ENCODE results near the gene DGUOK.

Gene DGUOK

GRCh38 chr2:73994178-73994831 lies 67.6 kb downstream of the DGUOK start:
- no peak for DNase-seq (ENCODE audit: low read depth in 1 of 2, low spot score in 1 of 2)

- DNase-seq (ENCODE audit: low read depth in 1 of 2, low spot score in 1 of 2): no peak
Observed at GRCh38 chr2:73995810-73996209, 69.1 kb downstream of the DGUOK start.

GRCh38 chr2:73997813-73998212 lies 71.1 kb downstream of the DGUOK start:
- no peak for DNase-seq (ENCODE audit: low read depth in 1 of 2, low spot score in 1 of 2)

GRCh38 chr2:73998451-73998850 lies 71.8 kb downstream of the DGUOK start:
- no peak for DNase-seq (ENCODE audit: low read depth in 1 of 2, low spot score in 1 of 2)

- DNase-seq (ENCODE audit: low read depth in 1 of 2, low spot score in 1 of 2): no peak
Observed at GRCh38 chr2:73998933-73999332, 72.3 kb downstream of the DGUOK start.

GRCh38 chr2:73999881-74000597 lies 73.4 kb downstream of the DGUOK start:
- DNase-seq (ENCODE audit: low read depth in 1 of 2, low spot score in 1 of 2): no peak

- no peak for DNase-seq (ENCODE audit: low read depth in 1 of 2, low spot score in 1 of 2)
Observed at GRCh38 chr2:74000666-74001065, 74.0 kb downstream of the DGUOK start.

GRCh38 chr2:74001121-74001520 lies 74.4 kb downstream of the DGUOK start:
- no peak for DNase-seq (ENCODE audit: low read depth in 1 of 2, low spot score in 1 of 2)

GRCh38 chr2:74001781-74002504 lies 75.3 kb downstream of the DGUOK start:
- no peak for DNase-seq (ENCODE audit: low read depth in 1 of 2, low spot score in 1 of 2)

- DNase-seq (ENCODE audit: low read depth in 1 of 2, low spot score in 1 of 2): peak in 1 of 2 donors; percentile 73
Observed at GRCh38 chr2:74002505-74003421, 76.1 kb downstream of the DGUOK start.

- DNase-seq (ENCODE audit: low read depth in 1 of 2, low spot score in 1 of 2): no peak
Observed at GRCh38 chr2:74003494-74004211, 77.0 kb downstream of the DGUOK start.

GRCh38 chr2:74004212-74005182 lies 77.8 kb downstream of the DGUOK start:
- no peak for DNase-seq (ENCODE audit: low read depth in 1 of 2, low spot score in 1 of 2)

GRCh38 chr2:74005786-74006185 lies 79.1 kb downstream of the DGUOK start:
- no peak for DNase-seq (ENCODE audit: low read depth in 1 of 2, low spot score in 1 of 2)

GRCh38 chr2:74006459-74006858 lies 79.8 kb downstream of the DGUOK start:
- no peak for DNase-seq (ENCODE audit: low read depth in 1 of 2, low spot score in 1 of 2)

GRCh38 chr2:74007121-74007520 lies 80.4 kb downstream of the DGUOK start:
- no peak for DNase-seq (ENCODE audit: low read depth in 1 of 2, low spot score in 1 of 2)

GRCh38 chr2:74007711-74008110 lies 81.0 kb downstream of the DGUOK start:
- no peak for DNase-seq (ENCODE audit: low read depth in 1 of 2, low spot score in 1 of 2)
